Panc1 (cell line): Measurements from ENCODE around the gene CIDEA. TPM values are rescaled to one million over a fixed set of nuclear protein-coding genes. Genes with fewer than 3 reads are reported as not detected.

ENCODE experiments used
- ATAC-seq: fragments of 200-7000 bp; cut with Tn5 transposase; 2 replicates; pipeline ENCODE4 v1.9.1; 2020; ENCODE audit warnings: mild to moderate bottlenecking, moderate library complexity
- BruUV-seq: library from RNA; stranded (reverse); fragments of 400-500 nt; replicated peaks from 2 replicates; lab custom pipeline; 2021; lab: Mats Ljungman, UMichigan
- CTCF ChIA-PET: fragments of 300-600 bp; sonication (Branson Sonifier 250); formaldehyde crosslinking; loops from one replicate; lab custom pipeline; 2022; ENCODE audit warnings: antibody characterized with exemption; lab: Charles Lee
- POLR2A ChIA-PET: fragments of 300-600 bp; sonication (Branson Sonifier 250); formaldehyde crosslinking; loops from one replicate; lab custom pipeline; 2022; ENCODE audit warnings: antibody characterized with exemption; lab: Charles Lee
- DNase-seq: peaks from one replicate; pipeline ENCODE4 v3.0.0-alpha.2; 2010; ENCODE audit warnings: low read depth, low spot score
- H3K27ac ChIP-seq: 2 replicates; pipeline ENCODE4 v1.5.1; 2011; ENCODE audit warnings: mild to moderate bottlenecking, low read length, inconsistent platforms
- H3K27me3 ChIP-seq: fragments of 200-500 bp; sonication (Bioruptor generic); 2 replicates; pipeline ENCODE4 v1.6.0; 2014; ENCODE audit warnings: low read length, inconsistent platforms; ENCODE audit not compliant: control insufficient read depth, insufficient read depth
- H3K36me3 ChIP-seq: fragments of 200-500 bp; sonication (Bioruptor generic); 2 replicates; pipeline ENCODE4 v1.5.1; 2014; ENCODE audit warnings: inconsistent platforms, mild to moderate bottlenecking, low read length, moderate library complexity; ENCODE audit not compliant: control insufficient read depth, insufficient read depth
- H3K4me1 ChIP-seq: 2 replicates; pipeline ENCODE4 v1.5.1; 2011; ENCODE audit warnings: inconsistent platforms, mild to moderate bottlenecking, low read length, moderate library complexity; ENCODE audit not compliant: control insufficient read depth, insufficient read depth
- H3K4me3 ChIP-seq, 2 experiments: 2 replicates each; pipeline ENCODE4 v1.5.1; 2011 to 2012; ENCODE audit warnings: low read depth in 2 of 2, low read length in 2 of 2, mild to moderate bottlenecking in 2 of 2, inconsistent platforms in 1 of 2, moderate library complexity in 1 of 2
- H3K9me3 ChIP-seq: fragments of 200-500 bp; sonication (Bioruptor generic); 2 replicates; pipeline ENCODE4 v1.5.1; 2014; ENCODE audit warnings: low read depth, mild to moderate bottlenecking, inconsistent platforms, low read length, moderate library complexity; ENCODE audit not compliant: control insufficient read depth, insufficient read depth
- POLR2AphosphoS5 ChIP-seq: IDR thresholded peaks from 2 replicates; pipeline ENCODE4 v1.6.1; 2012; ENCODE audit warnings: mild to moderate bottlenecking, low read depth, low read length, moderate library complexity
- SIN3A ChIP-seq: IDR thresholded peaks from 2 replicates; pipeline ENCODE4 v1.6.1; 2012; ENCODE audit warnings: low read depth, mild to moderate bottlenecking, low read length, moderate library complexity, borderline replicate concordance; ENCODE audit not compliant: insufficient read depth
- TCF7L2 ChIP-seq: IDR thresholded peaks from 2 replicates; pipeline ENCODE4 v1.6.1; 2011; ENCODE audit warnings: mild to moderate bottlenecking, low read depth, low read length, inconsistent platforms
- in situ Hi-C: cut with HindIII; loops from 2 replicates; pipeline ENCODE4 v1.10.0; 2016; ENCODE audit warnings: low sequenced_read_pairs, low pct_unique_long_range_greater_than_20kb
- intact Hi-C: fragments of 100-400 bp; cut with micrococcal nuclease; formaldehyde crosslinking; loops from one replicate; pipeline ENCODE4 v1.10.0; 2022; ENCODE audit not compliant: unreplicated experiment
- total RNA-seq: library from RNA; stranded (reverse); gene quantifications from one replicate; pipeline ENCODE4 v1.2.1, GENCODE V29; 2021; ENCODE audit not compliant: unreplicated experiment
- TF ChIP-seq, protein P1 (sequence below): fragments of 450-650 bp; IDR thresholded peaks from 2 replicates; pipeline ENCODE4 v1.5.1; 2017; ENCODE audit warnings: mild to moderate bottlenecking
- TF ChIP-seq, protein P2 (sequence below), 2 experiments: IDR thresholded peaks; 2 replicates each; pipeline ENCODE4 v1.6.1; 2011 to 2012; ENCODE audit warnings: low read depth in 2 of 2, control low read depth in 1 of 2, low read length in 1 of 2, mild to moderate bottlenecking in 1 of 2, moderate library complexity in 1 of 2; ENCODE audit not compliant: insufficient read depth in 1 of 2

CIDEA gene
- total RNA-seq, 1 experiment from 2014 or later = not detected

- H3K36me3 ChIP-seq = no peaks in the 10 kb centered on the region
- TF ChIP-seq TCF7L2 = no peak
- TF ChIP-seq, protein P1, sequence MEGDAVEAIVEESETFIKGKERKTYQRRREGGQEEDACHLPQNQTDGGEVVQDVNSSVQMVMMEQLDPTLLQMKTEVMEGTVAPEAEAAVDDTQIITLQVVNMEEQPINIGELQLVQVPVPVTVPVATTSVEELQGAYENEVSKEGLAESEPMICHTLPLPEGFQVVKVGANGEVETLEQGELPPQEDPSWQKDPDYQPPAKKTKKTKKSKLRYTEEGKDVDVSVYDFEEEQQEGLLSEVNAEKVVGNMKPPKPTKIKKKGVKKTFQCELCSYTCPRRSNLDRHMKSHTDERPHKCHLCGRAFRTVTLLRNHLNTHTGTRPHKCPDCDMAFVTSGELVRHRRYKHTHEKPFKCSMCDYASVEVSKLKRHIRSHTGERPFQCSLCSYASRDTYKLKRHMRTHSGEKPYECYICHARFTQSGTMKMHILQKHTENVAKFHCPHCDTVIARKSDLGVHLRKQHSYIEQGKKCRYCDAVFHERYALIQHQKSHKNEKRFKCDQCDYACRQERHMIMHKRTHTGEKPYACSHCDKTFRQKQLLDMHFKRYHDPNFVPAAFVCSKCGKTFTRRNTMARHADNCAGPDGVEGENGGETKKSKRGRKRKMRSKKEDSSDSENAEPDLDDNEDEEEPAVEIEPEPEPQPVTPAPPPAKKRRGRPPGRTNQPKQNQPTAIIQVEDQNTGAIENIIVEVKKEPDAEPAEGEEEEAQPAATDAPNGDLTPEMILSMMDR = no peak
- TF ChIP-seq POLR2AphosphoS5 = no peak
- TF ChIP-seq, protein P2, sequence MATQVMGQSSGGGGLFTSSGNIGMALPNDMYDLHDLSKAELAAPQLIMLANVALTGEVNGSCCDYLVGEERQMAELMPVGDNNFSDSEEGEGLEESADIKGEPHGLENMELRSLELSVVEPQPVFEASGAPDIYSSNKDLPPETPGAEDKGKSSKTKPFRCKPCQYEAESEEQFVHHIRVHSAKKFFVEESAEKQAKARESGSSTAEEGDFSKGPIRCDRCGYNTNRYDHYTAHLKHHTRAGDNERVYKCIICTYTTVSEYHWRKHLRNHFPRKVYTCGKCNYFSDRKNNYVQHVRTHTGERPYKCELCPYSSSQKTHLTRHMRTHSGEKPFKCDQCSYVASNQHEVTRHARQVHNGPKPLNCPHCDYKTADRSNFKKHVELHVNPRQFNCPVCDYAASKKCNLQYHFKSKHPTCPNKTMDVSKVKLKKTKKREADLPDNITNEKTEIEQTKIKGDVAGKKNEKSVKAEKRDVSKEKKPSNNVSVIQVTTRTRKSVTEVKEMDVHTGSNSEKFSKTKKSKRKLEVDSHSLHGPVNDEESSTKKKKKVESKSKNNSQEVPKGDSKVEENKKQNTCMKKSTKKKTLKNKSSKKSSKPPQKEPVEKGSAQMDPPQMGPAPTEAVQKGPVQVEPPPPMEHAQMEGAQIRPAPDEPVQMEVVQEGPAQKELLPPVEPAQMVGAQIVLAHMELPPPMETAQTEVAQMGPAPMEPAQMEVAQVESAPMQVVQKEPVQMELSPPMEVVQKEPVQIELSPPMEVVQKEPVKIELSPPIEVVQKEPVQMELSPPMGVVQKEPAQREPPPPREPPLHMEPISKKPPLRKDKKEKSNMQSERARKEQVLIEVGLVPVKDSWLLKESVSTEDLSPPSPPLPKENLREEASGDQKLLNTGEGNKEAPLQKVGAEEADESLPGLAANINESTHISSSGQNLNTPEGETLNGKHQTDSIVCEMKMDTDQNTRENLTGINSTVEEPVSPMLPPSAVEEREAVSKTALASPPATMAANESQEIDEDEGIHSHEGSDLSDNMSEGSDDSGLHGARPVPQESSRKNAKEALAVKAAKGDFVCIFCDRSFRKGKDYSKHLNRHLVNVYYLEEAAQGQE (IDR thresholded peaks at IDR 0.05; ENCODE audit: insufficient read depth in 1 of 2, low read depth in 2 of 2, low read length in 1 of 2) = no peak
- TF ChIP-seq SIN3A = no peak
- ChIA-PET POLR2A (no interaction called here), CTCF (interaction anchor here (0.6 kb wide), 1 partner anchor 15 kb away, joined by 3 read pairs; no protein-coding TSS in a partner anchor)
- H3K9me3 ChIP-seq = no peaks in the 10 kb centered on the region
- H3K4me1 ChIP-seq = no peaks in the 10 kb centered on the region
- no peak overlapping the region for H3K4me3 ChIP-seq
- intact Hi-C loops (no loop called here), in situ Hi-C loops (no loop called here)
- no peak for ATAC-seq
- BruUV-seq = no TSS peak
- H3K27ac ChIP-seq = no peak overlapping the region
- DNase-seq = no peak
- H3K27me3 ChIP-seq = no peaks in the 10 kb centered on the region; the same call in 1 of the 2 replicates
These were observed 6.2 kb upstream of the CIDEA start for GRCh38 chr18:12247946-12248345.

DNA sequence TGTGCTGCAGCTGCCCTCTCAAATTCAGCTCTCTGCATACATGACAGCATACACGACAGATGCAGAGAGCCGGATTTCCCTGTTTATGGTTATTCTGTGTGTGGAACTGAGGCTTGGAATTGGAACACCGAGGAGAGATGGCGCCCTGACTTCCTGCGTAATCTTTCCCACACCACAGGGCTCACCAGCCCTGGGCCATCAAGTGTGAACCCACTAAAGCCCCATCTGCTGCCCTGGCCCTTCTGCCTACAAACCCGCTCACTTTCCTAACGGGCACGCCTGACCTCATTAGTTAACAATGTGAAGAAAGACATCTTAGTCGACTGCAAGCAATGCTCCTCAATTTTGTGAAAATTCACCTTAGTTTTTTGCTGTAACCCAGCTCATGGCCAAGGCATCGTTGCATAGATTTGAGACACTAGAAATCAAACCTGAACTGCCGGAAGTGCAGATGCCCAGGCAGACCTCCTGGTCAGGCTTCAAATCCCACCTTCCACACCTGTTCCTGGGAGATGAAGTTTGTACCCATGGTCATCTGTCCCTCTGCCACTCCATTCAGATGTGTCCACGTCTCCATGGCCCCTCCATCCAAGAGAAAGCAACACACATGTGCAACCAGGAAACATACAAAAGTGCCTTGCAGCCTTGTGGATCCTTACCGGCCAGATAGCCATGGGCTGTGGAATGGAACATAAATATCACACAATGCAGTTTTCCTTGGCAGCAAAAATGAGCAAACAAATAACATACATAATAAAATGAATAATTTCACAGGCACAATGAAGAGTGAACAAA, 5.0 kb upstream of the CIDEA start:
- Histone ChIP-seq H3K36me3 (no peaks in the 10 kb centered on the region), H3K9me3 (no peaks in the 10 kb centered on the region), H3K4me1 (no peaks in the 10 kb centered on the region), H3K4me3 (no peak overlapping the region), H3K27me3 (no peaks in the 10 kb centered on the region; the same call in 1 of the 2 replicates), H3K27ac (no peak overlapping the region)
- intact Hi-C loops (no loop called here), in situ Hi-C loops (no loop called here)
- POLR2A ChIA-PET = no interaction called here
- CTCF ChIA-PET = no interaction called here
- ATAC-seq = no peak
- no peak for DNase-seq
- no TSS peak for BruUV-seq
- TF ChIP-seq, protein P1 = no peak
- no peak for TF ChIP-seq POLR2AphosphoS5
- TF ChIP-seq SIN3A = no peak
- no peak for TF ChIP-seq TCF7L2
- TF ChIP-seq, protein P2 (IDR thresholded peaks at IDR 0.05; ENCODE audit: insufficient read depth in 1 of 2, low read depth in 2 of 2, low read length in 1 of 2) = no peak
